ENCODE measurements around the gene SYNJ2.

The SYNJ2 gene

GRCh38 chr6:158020272-158020711 is 38.6 kb downstream of the SYNJ2 start:
- Histone ChIP-seq H2AFZ (ENCODE audit: low read depth, low read length) (no peak overlapping the region), H3K4me3 (ENCODE audit: low read depth in 1 of 2, low read length in 2 of 2) (no peak overlapping the region), H3K27ac (ENCODE audit: low read length) (peak overlapping the region; percentile 2; the same call in 1 of the 2 replicates), H3K9ac (ENCODE audit: low read depth, low read length) (no peak overlapping the region), H3K4me1 (ENCODE audit: insufficient read depth, low read length) (peaks cover 11% of the 10 kb centered on the region), H4K20me1 (ENCODE audit: insufficient read depth, low read length) (peaks cover 24% of the 10 kb centered on the region; the same call in 1 of the 2 replicates), H3K9me3 (ENCODE audit: insufficient read depth, low read length, severe bottlenecking) (no peaks in the 10 kb centered on the region), H3K36me3 (ENCODE audit: insufficient read depth, low read length) (peaks cover 38% of the 10 kb centered on the region), H3K27me3 (ENCODE audit: insufficient read depth, low read length, poor library complexity) (no peaks in the 10 kb centered on the region), H3K4me2 (ENCODE audit: insufficient read depth, low read length) (no peak overlapping the region), H3K79me2 (ENCODE audit: insufficient read depth, low read length) (peaks cover 15% of the 10 kb centered on the region)
- no peak for ATAC-seq (ENCODE audit: insufficient read depth, low read depth)
- TF ChIP-seq EZH2 (IDR thresholded peaks at IDR 0.05; ENCODE audit: borderline replicate concordance, low read depth, low read length, severe bottlenecking), result no peak
- no peak for TF ChIP-seq CTCF (IDR thresholded peaks at IDR 0.05; ENCODE audit: borderline replicate concordance, extremely low read depth, low read length, poor library complexity, severe bottlenecking)
- no peak for DNase-seq

- DNase-seq (no peak), ATAC-seq (ENCODE audit: insufficient read depth, low read depth) (no peak)
- no peak overlapping the region for H3K4me3 ChIP-seq (ENCODE audit: low read depth in 1 of 2, low read length in 2 of 2)
- H3K4me2 ChIP-seq (ENCODE audit: insufficient read depth, low read length), result no peak overlapping the region
- no peak overlapping the region for H3K9ac ChIP-seq (ENCODE audit: low read depth, low read length)
- H3K36me3 ChIP-seq (ENCODE audit: insufficient read depth, low read length), result peaks cover 38% of the 10 kb centered on the region
- H3K9me3 ChIP-seq (ENCODE audit: insufficient read depth, low read length, severe bottlenecking), result no peaks in the 10 kb centered on the region
- peaks cover 24% of the 10 kb centered on the region; the same call in 1 of the 2 replicates for H4K20me1 ChIP-seq (ENCODE audit: insufficient read depth, low read length)
- peaks cover 11% of the 10 kb centered on the region for H3K79me2 ChIP-seq (ENCODE audit: insufficient read depth, low read length)
- no peak for TF ChIP-seq CTCF (IDR thresholded peaks at IDR 0.05; ENCODE audit: borderline replicate concordance, extremely low read depth, low read length, poor library complexity, severe bottlenecking)
- TF ChIP-seq EZH2 (IDR thresholded peaks at IDR 0.05; ENCODE audit: borderline replicate concordance, low read depth, low read length, severe bottlenecking), result no peak
- no peaks in the 10 kb centered on the region for H3K27me3 ChIP-seq (ENCODE audit: insufficient read depth, low read length, poor library complexity)
- H2AFZ ChIP-seq (ENCODE audit: low read depth, low read length), result no peak overlapping the region
- H3K4me1 ChIP-seq (ENCODE audit: insufficient read depth, low read length), result peaks cover 16% of the 10 kb centered on the region
- H3K27ac ChIP-seq (ENCODE audit: low read length), result peak overlapping the region; percentile 2; the same call in 1 of the 2 replicates
Measured at GRCh38 chr6:158020811-158021210, 39.1 kb downstream of the SYNJ2 start.

GRCh38 chr6:158021376-158021775 is 39.7 kb downstream of the SYNJ2 start:
- Histone ChIP-seq H3K4me1 (ENCODE audit: insufficient read depth, low read length) (peaks cover 22% of the 10 kb centered on the region), H3K9ac (ENCODE audit: low read depth, low read length) (no peak overlapping the region), H3K4me3 (ENCODE audit: low read depth in 1 of 2, low read length in 2 of 2) (no peak overlapping the region)

More at GRCh38 chr6:158021376-158021775, 39.7 kb downstream of the SYNJ2 start:
- H3K9me3 ChIP-seq (ENCODE audit: insufficient read depth, low read length, severe bottlenecking), result no peaks in the 10 kb centered on the region
- peaks cover 7% of the 10 kb centered on the region for H3K79me2 ChIP-seq (ENCODE audit: insufficient read depth, low read length)
- H3K4me2 ChIP-seq (ENCODE audit: insufficient read depth, low read length), result no peak overlapping the region
- no peak overlapping the region for H2AFZ ChIP-seq (ENCODE audit: low read depth, low read length)
- no peaks in the 10 kb centered on the region for H3K27me3 ChIP-seq (ENCODE audit: insufficient read depth, low read length, poor library complexity)
- no peak for TF ChIP-seq CTCF (IDR thresholded peaks at IDR 0.05; ENCODE audit: borderline replicate concordance, extremely low read depth, low read length, poor library complexity, severe bottlenecking)
- no peak for TF ChIP-seq EZH2 (IDR thresholded peaks at IDR 0.05; ENCODE audit: borderline replicate concordance, low read depth, low read length, severe bottlenecking)
- H4K20me1 ChIP-seq (ENCODE audit: insufficient read depth, low read length), result peaks cover 24% of the 10 kb centered on the region; the same call in 1 of the 2 replicates
- no peak overlapping the region for H3K27ac ChIP-seq (ENCODE audit: low read length)
- no peak for DNase-seq
- no peak for ATAC-seq (ENCODE audit: insufficient read depth, low read depth)
- H3K36me3 ChIP-seq (ENCODE audit: insufficient read depth, low read length), result peaks cover 38% of the 10 kb centered on the region
